HepG2 (cell line): ENCODE data around the gene USP12.
"Not testable (repeated sequence)": the region's sequence is repeated elsewhere in the genome, so short reads cannot be mapped to it uniquely, and the experiment has no call there.

Source experiments
- CREB1 ChIP-seq, 2 experiments: fragments of 450-650 bp in 1 of 2; IDR thresholded peaks; 2 replicates each; pipeline ENCODE4 v1.6.1; 2016 to 2017; ENCODE audit warnings: control low read depth in 1 of 2, mild to moderate bottlenecking in 1 of 2, missing compliant biosample characterization in 1 of 2, missing genetic modification characterization in 1 of 2
- NFE2L2 ChIP-seq: fragments of 150-350 bp; IDR thresholded peaks from 2 replicates; pipeline ENCODE4 v1.6.1; 2014; ENCODE audit warnings: low read length
- SP1 ChIP-seq, 2 experiments: fragments of 450-650 bp in 1 of 2; sonication (generic) in 1 of 2; formaldehyde crosslinking in 1 of 2; IDR thresholded peaks; 2 replicates each; pipeline versions ENCODE4 v1.4.0 to v1.6.1; 2016 to 2020; ENCODE audit warnings: missing genetic modification reagents in 1 of 2
- YY1 ChIP-seq: IDR thresholded peaks from 2 replicates; pipeline ENCODE4 v1.6.1; 2011; ENCODE audit warnings: low read length, low read depth, moderate library complexity, mild to moderate bottlenecking; ENCODE audit not compliant: insufficient read depth, insufficient replicate concordance
- TF ChIP-seq, protein P1 (sequence below): sonication (generic); formaldehyde crosslinking; IDR thresholded peaks from 2 replicates; pipeline ENCODE4 v1.5.0; 2020; ENCODE audit warnings: mild to moderate bottlenecking, missing genetic modification reagents, moderate library complexity

DNA sequence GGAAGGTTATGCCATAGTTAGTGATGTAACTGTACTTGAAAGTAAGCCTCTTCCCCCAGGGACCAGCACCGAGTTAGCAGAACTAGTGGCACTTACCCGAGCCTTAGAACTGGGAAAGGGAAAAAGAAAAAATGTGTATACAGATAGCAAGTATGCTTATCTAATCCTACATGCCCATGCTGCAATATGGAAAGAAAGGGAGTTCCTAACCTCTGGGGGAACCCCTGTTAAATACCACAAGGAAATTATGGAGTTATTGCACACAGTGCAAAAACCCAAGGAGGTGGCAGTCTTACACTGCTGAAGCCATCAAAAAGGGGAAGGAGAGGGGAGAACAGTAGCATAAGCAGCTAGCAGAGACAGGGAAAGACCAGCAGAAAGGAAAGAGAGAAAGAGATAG, 46.2 kb upstream of the USP12 start:
- TF ChIP-seq, protein P1, sequence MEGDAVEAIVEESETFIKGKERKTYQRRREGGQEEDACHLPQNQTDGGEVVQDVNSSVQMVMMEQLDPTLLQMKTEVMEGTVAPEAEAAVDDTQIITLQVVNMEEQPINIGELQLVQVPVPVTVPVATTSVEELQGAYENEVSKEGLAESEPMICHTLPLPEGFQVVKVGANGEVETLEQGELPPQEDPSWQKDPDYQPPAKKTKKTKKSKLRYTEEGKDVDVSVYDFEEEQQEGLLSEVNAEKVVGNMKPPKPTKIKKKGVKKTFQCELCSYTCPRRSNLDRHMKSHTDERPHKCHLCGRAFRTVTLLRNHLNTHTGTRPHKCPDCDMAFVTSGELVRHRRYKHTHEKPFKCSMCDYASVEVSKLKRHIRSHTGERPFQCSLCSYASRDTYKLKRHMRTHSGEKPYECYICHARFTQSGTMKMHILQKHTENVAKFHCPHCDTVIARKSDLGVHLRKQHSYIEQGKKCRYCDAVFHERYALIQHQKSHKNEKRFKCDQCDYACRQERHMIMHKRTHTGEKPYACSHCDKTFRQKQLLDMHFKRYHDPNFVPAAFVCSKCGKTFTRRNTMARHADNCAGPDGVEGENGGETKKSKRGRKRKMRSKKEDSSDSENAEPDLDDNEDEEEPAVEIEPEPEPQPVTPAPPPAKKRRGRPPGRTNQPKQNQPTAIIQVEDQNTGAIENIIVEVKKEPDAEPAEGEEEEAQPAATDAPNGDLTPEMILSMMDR: not testable (repeated sequence)
- TF ChIP-seq NFE2L2; SP1 (IDR thresholded peaks at IDR 0.05); SP1 (CRISPR knock-in tag; IDR thresholded peaks at IDR 0.05); YY1; CREB1 (IDR thresholded peaks at IDR 0.05); CREB1 (CRISPR knock-in tag; IDR thresholded peaks at IDR 0.05): not testable (repeated sequence)
